ENCODE data around the gene EPHB1.

- TF ChIP-seq POLR2A (IDR thresholded peaks at IDR 0.05) (no peak), CTCF (IDR thresholded peaks at IDR 0.05) (no peak)
Measured at GRCh38 chr3:135263331-135263730, 468.3 kb downstream of the EPHB1 start.

Measured in esophagus squamous epithelium (tissue), 4 donors.